Neural cell (in vitro differentiated cells): ENCODE data around the gene LCE1D.

ENCODE experiments used
- EP300 ChIP-seq: fragments of 450-650 bp; conservative IDR thresholded peaks from 2 replicates; pipeline ENCODE4 v1.6.1; 2014; ENCODE audit warnings: antibody characterized with exemption, mild to moderate bottlenecking, moderate library complexity; ENCODE audit not compliant: poor library complexity, severe bottlenecking
- EZH2 ChIP-seq: fragments of 200-600, 300-800 bp; shearing (Covaris generic), sonication (generic); IDR thresholded peaks from 2 replicates; pipeline ENCODE4 v1.6.1; 2014; ENCODE audit warnings: antibody characterized with exemption, low read length, borderline replicate concordance, mild to moderate bottlenecking; ENCODE audit not compliant: insufficient read depth, poor library complexity, severe bottlenecking
- MXI1 ChIP-seq: fragments of 450-650 bp; conservative IDR thresholded peaks from 2 replicates; pipeline ENCODE4 v1.6.1; 2014; ENCODE audit warnings: antibody characterized with exemption, mild to moderate bottlenecking; ENCODE audit not compliant: poor library complexity, severe bottlenecking
- POLR2AphosphoS5 ChIP-seq: IDR thresholded peaks from 2 replicates; pipeline ENCODE4 v1.6.1; 2012
- RAD21 ChIP-seq: fragments of 450-650 bp; conservative IDR thresholded peaks from 2 replicates; pipeline ENCODE4 v1.6.1; 2014; ENCODE audit warnings: antibody characterized with exemption, mild to moderate bottlenecking, moderate library complexity
- SMC3 ChIP-seq: fragments of 450-650 bp; conservative IDR thresholded peaks from 2 replicates; pipeline ENCODE4 v1.6.1; 2014; ENCODE audit warnings: antibody characterized with exemption, mild to moderate bottlenecking, moderate library complexity; ENCODE audit not compliant: poor library complexity
- TAF1 ChIP-seq: IDR thresholded peaks from 2 replicates; pipeline ENCODE4 v1.6.1; 2012; ENCODE audit warnings: low read depth
- TF ChIP-seq, protein P1 (sequence below): fragments of 450-650 bp; IDR thresholded peaks from 2 replicates; pipeline ENCODE4 v1.5.1; 2014; ENCODE audit warnings: antibody characterized with exemption, mild to moderate bottlenecking, moderate library complexity; ENCODE audit not compliant: poor library complexity, severe bottlenecking
- TF ChIP-seq, protein P2 (sequence below): IDR thresholded peaks from 2 replicates; pipeline ENCODE4 v1.6.1; 2012; ENCODE audit warnings: borderline replicate concordance

DNA sequence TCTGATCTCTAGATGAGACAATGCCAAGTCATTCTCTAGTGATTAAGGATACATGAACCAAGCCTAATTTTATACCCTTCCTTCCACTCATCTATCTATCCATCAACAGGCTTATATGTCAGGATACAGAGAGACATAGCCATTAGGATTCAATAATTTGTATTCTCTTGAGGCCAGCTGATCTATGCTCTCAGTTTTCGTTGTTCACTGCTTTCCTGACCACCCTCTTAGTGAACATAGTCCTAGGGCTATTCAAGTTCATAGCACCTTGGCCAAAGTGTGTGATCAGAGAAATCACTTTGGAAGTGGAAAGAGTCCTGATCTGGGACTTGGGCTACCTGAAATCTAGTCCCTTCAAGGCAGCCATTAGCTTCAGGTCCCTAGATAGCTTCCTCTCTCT lies 42.9 kb upstream of the LCE1D start:
- TF ChIP-seq MXI1 (no peak), SMC3 (no peak), RAD21 (no peak), EZH2 (no peak), POLR2AphosphoS5 (no peak), EP300 (no peak), TAF1 (no peak)
- TF ChIP-seq, protein P1, sequence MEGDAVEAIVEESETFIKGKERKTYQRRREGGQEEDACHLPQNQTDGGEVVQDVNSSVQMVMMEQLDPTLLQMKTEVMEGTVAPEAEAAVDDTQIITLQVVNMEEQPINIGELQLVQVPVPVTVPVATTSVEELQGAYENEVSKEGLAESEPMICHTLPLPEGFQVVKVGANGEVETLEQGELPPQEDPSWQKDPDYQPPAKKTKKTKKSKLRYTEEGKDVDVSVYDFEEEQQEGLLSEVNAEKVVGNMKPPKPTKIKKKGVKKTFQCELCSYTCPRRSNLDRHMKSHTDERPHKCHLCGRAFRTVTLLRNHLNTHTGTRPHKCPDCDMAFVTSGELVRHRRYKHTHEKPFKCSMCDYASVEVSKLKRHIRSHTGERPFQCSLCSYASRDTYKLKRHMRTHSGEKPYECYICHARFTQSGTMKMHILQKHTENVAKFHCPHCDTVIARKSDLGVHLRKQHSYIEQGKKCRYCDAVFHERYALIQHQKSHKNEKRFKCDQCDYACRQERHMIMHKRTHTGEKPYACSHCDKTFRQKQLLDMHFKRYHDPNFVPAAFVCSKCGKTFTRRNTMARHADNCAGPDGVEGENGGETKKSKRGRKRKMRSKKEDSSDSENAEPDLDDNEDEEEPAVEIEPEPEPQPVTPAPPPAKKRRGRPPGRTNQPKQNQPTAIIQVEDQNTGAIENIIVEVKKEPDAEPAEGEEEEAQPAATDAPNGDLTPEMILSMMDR: no peak
- TF ChIP-seq, protein P2, sequence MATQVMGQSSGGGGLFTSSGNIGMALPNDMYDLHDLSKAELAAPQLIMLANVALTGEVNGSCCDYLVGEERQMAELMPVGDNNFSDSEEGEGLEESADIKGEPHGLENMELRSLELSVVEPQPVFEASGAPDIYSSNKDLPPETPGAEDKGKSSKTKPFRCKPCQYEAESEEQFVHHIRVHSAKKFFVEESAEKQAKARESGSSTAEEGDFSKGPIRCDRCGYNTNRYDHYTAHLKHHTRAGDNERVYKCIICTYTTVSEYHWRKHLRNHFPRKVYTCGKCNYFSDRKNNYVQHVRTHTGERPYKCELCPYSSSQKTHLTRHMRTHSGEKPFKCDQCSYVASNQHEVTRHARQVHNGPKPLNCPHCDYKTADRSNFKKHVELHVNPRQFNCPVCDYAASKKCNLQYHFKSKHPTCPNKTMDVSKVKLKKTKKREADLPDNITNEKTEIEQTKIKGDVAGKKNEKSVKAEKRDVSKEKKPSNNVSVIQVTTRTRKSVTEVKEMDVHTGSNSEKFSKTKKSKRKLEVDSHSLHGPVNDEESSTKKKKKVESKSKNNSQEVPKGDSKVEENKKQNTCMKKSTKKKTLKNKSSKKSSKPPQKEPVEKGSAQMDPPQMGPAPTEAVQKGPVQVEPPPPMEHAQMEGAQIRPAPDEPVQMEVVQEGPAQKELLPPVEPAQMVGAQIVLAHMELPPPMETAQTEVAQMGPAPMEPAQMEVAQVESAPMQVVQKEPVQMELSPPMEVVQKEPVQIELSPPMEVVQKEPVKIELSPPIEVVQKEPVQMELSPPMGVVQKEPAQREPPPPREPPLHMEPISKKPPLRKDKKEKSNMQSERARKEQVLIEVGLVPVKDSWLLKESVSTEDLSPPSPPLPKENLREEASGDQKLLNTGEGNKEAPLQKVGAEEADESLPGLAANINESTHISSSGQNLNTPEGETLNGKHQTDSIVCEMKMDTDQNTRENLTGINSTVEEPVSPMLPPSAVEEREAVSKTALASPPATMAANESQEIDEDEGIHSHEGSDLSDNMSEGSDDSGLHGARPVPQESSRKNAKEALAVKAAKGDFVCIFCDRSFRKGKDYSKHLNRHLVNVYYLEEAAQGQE: no peak
